ENCODE measurements around the gene DCUN1D5. TPM values are rescaled to one million over a fixed set of nuclear protein-coding genes. Genes with fewer than 3 reads are reported as not detected.

The DCUN1D5 gene
- total and polyA plus RNA-seq, 2 of the 8 experiments (the other 6 are each of a cell fraction or from before 2014, with no cell fraction given) = 76.1 to 95.4 TPM

DNA sequence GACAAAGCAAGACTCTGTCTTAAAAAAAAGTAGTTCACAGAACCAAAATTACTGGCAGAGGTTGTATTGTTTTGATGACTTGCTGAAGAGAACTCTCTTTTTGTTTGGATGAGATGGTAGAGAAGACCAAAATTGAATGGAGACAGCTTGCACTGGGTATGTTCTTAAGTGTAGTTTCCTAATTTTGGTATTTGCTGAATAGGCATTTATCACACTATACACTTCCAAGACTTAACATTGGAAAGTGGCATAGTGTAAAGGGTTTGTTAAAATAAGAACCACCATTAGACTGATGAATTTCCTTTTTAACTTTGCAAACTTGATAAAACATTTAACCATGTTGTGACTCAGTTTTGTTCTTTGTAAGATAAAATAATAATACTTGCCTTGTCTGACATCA lies 5.3 kb upstream of the DCUN1D5 start:
- no peaks in the 10 kb centered on the region for H3K79me2 ChIP-seq (ENCODE audit: control insufficient read depth in 1 of 2, insufficient read depth in 2 of 2, low read length in 2 of 2)
- H4K8ac ChIP-seq (ENCODE audit: extremely low read depth, insufficient read depth, low read length) = no peak overlapping the region
- FAIRE-seq (no peak), DNase-seq (ENCODE audit: low read depth in 1 of 2, low spot score in 2 of 2) (no peak)
- POLR2A ChIA-PET (ENCODE audit: partially characterized antibody) = no interaction called here
- no peak overlapping the region for H3K4ac ChIP-seq (replicated peaks; ENCODE audit: insufficient read length, low read depth, low read length)
- no peak overlapping the region for H2BK120ac ChIP-seq (replicated peaks; ENCODE audit: low read depth, low read length)
- no peak overlapping the region for H3K23ac ChIP-seq (ENCODE audit: insufficient read length)
- no peak overlapping the region for H2AFZ ChIP-seq (ENCODE audit: low read length)
- no peak overlapping the region for H2BK5ac ChIP-seq (ENCODE audit: low read depth, low read length)
- H4K91ac ChIP-seq (replicated peaks; ENCODE audit: insufficient read length, low read length) = no peak overlapping the region
- H3K4me1 ChIP-seq (replicated peaks in 1 of 4; ENCODE audit: control insufficient read depth in 3 of 4, insufficient read depth in 4 of 4, low read length in 3 of 4) = peaks cover 0 to 2% (median 0%) of the 10 kb centered on the region in 4 experiments; a peak in 1 of 7 replicates
- H2AK5ac ChIP-seq (ENCODE audit: low read depth, low read length) = no peak overlapping the region
- no peak overlapping the region for H2BK20ac ChIP-seq (ENCODE audit: low read length)
- H4K20me1 ChIP-seq (replicated peaks in 1 of 2; ENCODE audit: control insufficient read depth in 1 of 2, insufficient read depth in 2 of 2, low read length in 2 of 2) = no peaks in the 10 kb centered on the region
- no peak overlapping the region for H2BK15ac ChIP-seq (ENCODE audit: low read length)
- H3K18ac ChIP-seq (ENCODE audit: extremely low read depth, low read length) = no peak overlapping the region
- H3K27me3 ChIP-seq (replicated peaks in 1 of 4; ENCODE audit: control insufficient read depth in 3 of 4, extremely low read depth in 1 of 4, insufficient read depth in 3 of 4, low read length in 3 of 4) = no peaks in the 10 kb centered on the region; a peak in 1 of 7 replicates
- H3K4me2 ChIP-seq (ENCODE audit: insufficient read depth in 1 of 2, low read depth in 2 of 2, low read length in 2 of 2) = no peak overlapping the region
- H3K23me2 ChIP-seq (ENCODE audit: low read depth, low read length) = peaks cover 2% of the 10 kb centered on the region
- no peak overlapping the region for H3K9ac ChIP-seq (replicated peaks in 1 of 4; ENCODE audit: extremely low read depth in 1 of 4, low read depth in 3 of 4, low read length in 3 of 4)
- no peaks in the 10 kb centered on the region for H3K79me1 ChIP-seq (ENCODE audit: low read depth, low read length)
- no peak overlapping the region for H3K14ac ChIP-seq (ENCODE audit: insufficient read length)
- CTCF ChIA-PET (ENCODE audit: partially characterized antibody) = interaction anchor here (1.3 kb wide), 1 partner anchor 12 kb away, joined by 7 read pairs; the partner anchor contains the start of gene DYNC2H1
- no peak overlapping the region for H4K5ac ChIP-seq (ENCODE audit: insufficient read length, low read depth, low read length)
- no peak overlapping the region for H3K4me3 ChIP-seq (ENCODE audit: extremely low read depth in 1 of 4, insufficient read depth in 2 of 4, low read depth in 3 of 4, low read length in 4 of 4)
- no peak overlapping the region for H3K27ac ChIP-seq (ENCODE audit: low read depth, low read length)
- no peaks in the 10 kb centered on the region for H3K36me3 ChIP-seq (ENCODE audit: control insufficient read depth in 2 of 4, insufficient read depth in 4 of 4, low read length in 3 of 4)
- no peak overlapping the region for H2BK12ac ChIP-seq (ENCODE audit: low read depth, low read length)
- H3K56ac ChIP-seq (replicated peaks; ENCODE audit: insufficient read length, low read depth, low read length) = no peak overlapping the region
- H3K9me3 ChIP-seq (ENCODE audit: insufficient read depth in 2 of 2, low read depth in 1 of 2, low read length in 1 of 2) = no peaks in the 10 kb centered on the region
- TF ChIP-seq, protein P1, sequence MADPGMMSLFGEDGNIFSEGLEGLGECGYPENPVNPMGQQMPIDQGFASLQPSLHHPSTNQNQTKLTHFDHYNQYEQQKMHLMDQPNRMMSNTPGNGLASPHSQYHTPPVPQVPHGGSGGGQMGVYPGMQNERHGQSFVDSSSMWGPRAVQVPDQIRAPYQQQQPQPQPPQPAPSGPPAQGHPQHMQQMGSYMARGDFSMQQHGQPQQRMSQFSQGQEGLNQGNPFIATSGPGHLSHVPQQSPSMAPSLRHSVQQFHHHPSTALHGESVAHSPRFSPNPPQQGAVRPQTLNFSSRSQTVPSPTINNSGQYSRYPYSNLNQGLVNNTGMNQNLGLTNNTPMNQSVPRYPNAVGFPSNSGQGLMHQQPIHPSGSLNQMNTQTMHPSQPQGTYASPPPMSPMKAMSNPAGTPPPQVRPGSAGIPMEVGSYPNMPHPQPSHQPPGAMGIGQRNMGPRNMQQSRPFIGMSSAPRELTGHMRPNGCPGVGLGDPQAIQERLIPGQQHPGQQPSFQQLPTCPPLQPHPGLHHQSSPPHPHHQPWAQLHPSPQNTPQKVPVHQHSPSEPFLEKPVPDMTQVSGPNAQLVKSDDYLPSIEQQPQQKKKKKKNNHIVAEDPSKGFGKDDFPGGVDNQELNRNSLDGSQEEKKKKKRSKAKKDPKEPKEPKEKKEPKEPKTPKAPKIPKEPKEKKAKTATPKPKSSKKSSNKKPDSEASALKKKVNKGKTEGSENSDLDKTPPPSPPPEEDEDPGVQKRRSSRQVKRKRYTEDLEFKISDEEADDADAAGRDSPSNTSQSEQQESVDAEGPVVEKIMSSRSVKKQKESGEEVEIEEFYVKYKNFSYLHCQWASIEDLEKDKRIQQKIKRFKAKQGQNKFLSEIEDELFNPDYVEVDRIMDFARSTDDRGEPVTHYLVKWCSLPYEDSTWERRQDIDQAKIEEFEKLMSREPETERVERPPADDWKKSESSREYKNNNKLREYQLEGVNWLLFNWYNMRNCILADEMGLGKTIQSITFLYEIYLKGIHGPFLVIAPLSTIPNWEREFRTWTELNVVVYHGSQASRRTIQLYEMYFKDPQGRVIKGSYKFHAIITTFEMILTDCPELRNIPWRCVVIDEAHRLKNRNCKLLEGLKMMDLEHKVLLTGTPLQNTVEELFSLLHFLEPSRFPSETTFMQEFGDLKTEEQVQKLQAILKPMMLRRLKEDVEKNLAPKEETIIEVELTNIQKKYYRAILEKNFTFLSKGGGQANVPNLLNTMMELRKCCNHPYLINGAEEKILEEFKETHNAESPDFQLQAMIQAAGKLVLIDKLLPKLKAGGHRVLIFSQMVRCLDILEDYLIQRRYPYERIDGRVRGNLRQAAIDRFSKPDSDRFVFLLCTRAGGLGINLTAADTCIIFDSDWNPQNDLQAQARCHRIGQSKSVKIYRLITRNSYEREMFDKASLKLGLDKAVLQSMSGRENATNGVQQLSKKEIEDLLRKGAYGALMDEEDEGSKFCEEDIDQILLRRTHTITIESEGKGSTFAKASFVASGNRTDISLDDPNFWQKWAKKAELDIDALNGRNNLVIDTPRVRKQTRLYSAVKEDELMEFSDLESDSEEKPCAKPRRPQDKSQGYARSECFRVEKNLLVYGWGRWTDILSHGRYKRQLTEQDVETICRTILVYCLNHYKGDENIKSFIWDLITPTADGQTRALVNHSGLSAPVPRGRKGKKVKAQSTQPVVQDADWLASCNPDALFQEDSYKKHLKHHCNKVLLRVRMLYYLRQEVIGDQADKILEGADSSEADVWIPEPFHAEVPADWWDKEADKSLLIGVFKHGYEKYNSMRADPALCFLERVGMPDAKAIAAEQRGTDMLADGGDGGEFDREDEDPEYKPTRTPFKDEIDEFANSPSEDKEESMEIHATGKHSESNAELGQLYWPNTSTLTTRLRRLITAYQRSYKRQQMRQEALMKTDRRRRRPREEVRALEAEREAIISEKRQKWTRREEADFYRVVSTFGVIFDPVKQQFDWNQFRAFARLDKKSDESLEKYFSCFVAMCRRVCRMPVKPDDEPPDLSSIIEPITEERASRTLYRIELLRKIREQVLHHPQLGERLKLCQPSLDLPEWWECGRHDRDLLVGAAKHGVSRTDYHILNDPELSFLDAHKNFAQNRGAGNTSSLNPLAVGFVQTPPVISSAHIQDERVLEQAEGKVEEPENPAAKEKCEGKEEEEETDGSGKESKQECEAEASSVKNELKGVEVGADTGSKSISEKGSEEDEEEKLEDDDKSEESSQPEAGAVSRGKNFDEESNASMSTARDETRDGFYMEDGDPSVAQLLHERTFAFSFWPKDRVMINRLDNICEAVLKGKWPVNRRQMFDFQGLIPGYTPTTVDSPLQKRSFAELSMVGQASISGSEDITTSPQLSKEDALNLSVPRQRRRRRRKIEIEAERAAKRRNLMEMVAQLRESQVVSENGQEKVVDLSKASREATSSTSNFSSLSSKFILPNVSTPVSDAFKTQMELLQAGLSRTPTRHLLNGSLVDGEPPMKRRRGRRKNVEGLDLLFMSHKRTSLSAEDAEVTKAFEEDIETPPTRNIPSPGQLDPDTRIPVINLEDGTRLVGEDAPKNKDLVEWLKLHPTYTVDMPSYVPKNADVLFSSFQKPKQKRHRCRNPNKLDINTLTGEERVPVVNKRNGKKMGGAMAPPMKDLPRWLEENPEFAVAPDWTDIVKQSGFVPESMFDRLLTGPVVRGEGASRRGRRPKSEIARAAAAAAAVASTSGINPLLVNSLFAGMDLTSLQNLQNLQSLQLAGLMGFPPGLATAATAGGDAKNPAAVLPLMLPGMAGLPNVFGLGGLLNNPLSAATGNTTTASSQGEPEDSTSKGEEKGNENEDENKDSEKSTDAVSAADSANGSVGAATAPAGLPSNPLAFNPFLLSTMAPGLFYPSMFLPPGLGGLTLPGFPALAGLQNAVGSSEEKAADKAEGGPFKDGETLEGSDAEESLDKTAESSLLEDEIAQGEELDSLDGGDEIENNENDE (IDR thresholded peaks at IDR 0.05; ENCODE audit: insufficient replicate concordance, low read length) = no peak
